Smooth muscle cell (in vitro differentiated cells): ENCODE data around the gene MYADML2. TPM values are rescaled to one million over a fixed set of nuclear protein-coding genes. Genes with fewer than 3 reads are reported as not detected.

Source experiments
- DNase-seq: peaks from one replicate; lab custom pipeline; 2025; ENCODE audit not compliant: unreplicated experiment; lab: John Stamatoyannopoulos, UW
- H2AFZ ChIP-seq: fragments of 200-600 bp; sonication (generic); 2 replicates; pipeline ENCODE4 v1.6.0; 2016; ENCODE audit warnings: antibody characterized with exemption, low read depth, mild to moderate bottlenecking
- H3F3A ChIP-seq: fragments of 200-600 bp; sonication (generic); 2 replicates; pipeline ENCODE4 v1.6.0; 2017; ENCODE audit warnings: antibody characterized with exemption, low read depth
- H3K27ac ChIP-seq: fragments of 200-600 bp; sonication (generic); 2 replicates; pipeline ENCODE4 v1.5.1; 2016; ENCODE audit warnings: low read depth, mild to moderate bottlenecking
- H3K27me3 ChIP-seq: fragments of 200-600 bp; sonication (generic); 2 replicates; pipeline ENCODE4 v1.6.1; 2016; ENCODE audit warnings: low read depth, mild to moderate bottlenecking
- H3K36me3 ChIP-seq: fragments of 200-600 bp; sonication (generic); 2 replicates; pipeline ENCODE4 v1.5.1; 2016; ENCODE audit warnings: low read depth
- H3K4me1 ChIP-seq: fragments of 200-600 bp; sonication (generic); 2 replicates; pipeline ENCODE4 v1.5.1; 2016; ENCODE audit warnings: low read depth
- H3K4me2 ChIP-seq: fragments of 200-600 bp; sonication (generic); 2 replicates; pipeline ENCODE4 v1.6.0; 2016; ENCODE audit warnings: mild to moderate bottlenecking
- H3K4me3 ChIP-seq: fragments of 200-600 bp; sonication (generic); 2 replicates; pipeline ENCODE4 v1.5.1; 2016; ENCODE audit warnings: mild to moderate bottlenecking
- H3K79me2 ChIP-seq: fragments of 200-600 bp; sonication (generic); 2 replicates; pipeline ENCODE4 v1.6.0; 2016; ENCODE audit warnings: low read depth, mild to moderate bottlenecking
- H3K9ac ChIP-seq: fragments of 200-600 bp; sonication (generic); 2 replicates; pipeline ENCODE4 v1.6.0; 2016; ENCODE audit warnings: low read depth
- H3K9me3 ChIP-seq: fragments of 200-600 bp; sonication (generic); replicated peaks from 2 replicates; pipeline ENCODE4 v1.5.1; 2016; ENCODE audit warnings: low read depth
- H4K20me1 ChIP-seq: fragments of 200-600 bp; sonication (generic); 2 replicates; pipeline ENCODE4 v1.6.0; 2016; ENCODE audit warnings: low read depth
- CTCF ChIP-seq: fragments of 200-600 bp; sonication (generic); IDR thresholded peaks from 2 replicates; pipeline ENCODE4 v1.5.1; 2017; ENCODE audit warnings: borderline replicate concordance, mild to moderate bottlenecking, antibody characterized with exemption; ENCODE audit not compliant: insufficient read depth, poor library complexity, severe bottlenecking
- WGBS: methylation state at CpG from one replicate; pipeline ENCODE4 v1.1.7; 2016; ENCODE audit warnings: low lambda C conversion rate; 5-methylcytosine and 5-hydroxymethylcytosine counted together
- polyA plus RNA-seq: library from polyadenylated mRNA; unstranded; fragments of >200 nt; fragmentation: Nextera tagmentation; extraction: Ambion mirVana; gene quantifications from 2 replicates; pipeline ENCODE4 v1.2.1, GENCODE V29; 2016
- total RNA-seq: library from RNA; depleted of rRNA; stranded (reverse); fragments of >200 nt; gene quantifications from 2 replicates; pipeline ENCODE4 v1.2.3, GENCODE V29; 2014

MYADML2 gene
- total and polyA plus RNA-seq, 2 experiments from 2014 or later = not detected

GRCh38 chr17:81941484-81942166 lies 5.4 kb downstream of the MYADML2 start:
- no peaks in the 10 kb centered on the region for H4K20me1 ChIP-seq
- H3K4me2 ChIP-seq = no peak overlapping the region
- H3F3A ChIP-seq = no peaks in the 10 kb centered on the region
- H3K27me3 ChIP-seq = no peaks in the 10 kb centered on the region
- no peak for DNase-seq
- TF ChIP-seq CTCF = no peak
- WGBS = 69% methylated on average over 26 of the region's 30 CpGs
- no peaks in the 10 kb centered on the region for H3K36me3 ChIP-seq
- H2AFZ ChIP-seq = no peak overlapping the region
- H3K9ac ChIP-seq = no peak overlapping the region
- H3K79me2 ChIP-seq = peaks cover 4% of the 10 kb centered on the region
- no peak overlapping the region for H3K4me3 ChIP-seq
- H3K4me1 ChIP-seq = no peaks in the 10 kb centered on the region
- H3K27ac ChIP-seq = no peak overlapping the region
- H3K9me3 ChIP-seq = no peaks in the 10 kb centered on the region

- TF ChIP-seq CTCF = no peak
- peaks cover 3% of the 10 kb centered on the region for H3K4me1 ChIP-seq
- H3K9me3 ChIP-seq = no peaks in the 10 kb centered on the region
- no peak overlapping the region for H3K4me3 ChIP-seq
- H3F3A ChIP-seq = no peaks in the 10 kb centered on the region
- H3K4me2 ChIP-seq = no peak overlapping the region
- H3K9ac ChIP-seq = no peak overlapping the region
- DNase-seq = no peak
- no peaks in the 10 kb centered on the region for H4K20me1 ChIP-seq
- peaks cover 12% of the 10 kb centered on the region for H3K79me2 ChIP-seq
- H3K27me3 ChIP-seq = no peaks in the 10 kb centered on the region
- no peak overlapping the region for H3K27ac ChIP-seq
- WGBS = 93% methylated on average over 56 of the region's 56 CpGs
- no peaks in the 10 kb centered on the region for H3K36me3 ChIP-seq
- H2AFZ ChIP-seq = no peak overlapping the region
Observed at GRCh38 chr17:81940538-81941483, 6.2 kb downstream of the MYADML2 start.

GRCh38 chr17:81939881-81940385 lies 7.1 kb downstream of the MYADML2 start:
- no peaks in the 10 kb centered on the region for H3F3A ChIP-seq
- no peak overlapping the region for H3K27ac ChIP-seq
- peaks cover 7% of the 10 kb centered on the region for H4K20me1 ChIP-seq
- no peak overlapping the region for H3K4me3 ChIP-seq
- H3K4me2 ChIP-seq = no peak overlapping the region
- WGBS = 94% methylated on average over 20 of the region's 21 CpGs
- H2AFZ ChIP-seq = no peak overlapping the region
- H3K36me3 ChIP-seq = no peaks in the 10 kb centered on the region
- no peak for TF ChIP-seq CTCF
- no peak overlapping the region for H3K9ac ChIP-seq
- peaks cover 5% of the 10 kb centered on the region for H3K4me1 ChIP-seq
- peaks cover 20% of the 10 kb centered on the region for H3K79me2 ChIP-seq
- H3K27me3 ChIP-seq = no peaks in the 10 kb centered on the region
- DNase-seq = no peak
- H3K9me3 ChIP-seq = no peaks in the 10 kb centered on the region
